H1 (cell line): ENCODE data around the gene METTL18. TPM values are rescaled to one million over a fixed set of nuclear protein-coding genes. Genes with fewer than 3 reads are reported as not detected.

Source experiments
- CREB1 ChIP-seq: IDR thresholded peaks from 2 replicates; pipeline ENCODE4 v1.6.1; 2012; ENCODE audit warnings: inconsistent platforms
- GABPA ChIP-seq: IDR thresholded peaks from 2 replicates; pipeline ENCODE4 v1.6.1; 2011; ENCODE audit warnings: mild to moderate bottlenecking, low read length, moderate library complexity, borderline replicate concordance; ENCODE audit not compliant: insufficient read depth
- HDAC2 ChIP-seq, 2 experiments: fragments of 300-600 bp in 1 of 2; sonication (generic) in 1 of 2; IDR thresholded peaks; 2 replicates each; pipeline ENCODE4 v1.6.1; 2011 to 2012; ENCODE audit warnings: low read depth in 2 of 2, low read length in 2 of 2, mild to moderate bottlenecking in 2 of 2, moderate library complexity in 2 of 2, borderline replicate concordance in 1 of 2, inconsistent platforms in 1 of 2
- KDM1A ChIP-seq: fragments of 200-600, 300-600 bp; sonication (generic); IDR thresholded peaks from 2 replicates; pipeline ENCODE4 v1.7.1; 2016; ENCODE audit warnings: mild to moderate bottlenecking, low read length, borderline replicate concordance
- POLR2A ChIP-seq, 2 experiments: IDR thresholded peaks; 1 replicate in 1 of 2; 2 replicates in 1 of 2; pipeline ENCODE4 v1.6.1; 2011; ENCODE audit warnings: low read depth in 2 of 2, low read length in 2 of 2, mild to moderate bottlenecking in 2 of 2; ENCODE audit errors: control extremely low read depth in 1 of 2
- POLR2AphosphoS5 ChIP-seq: IDR thresholded peaks from 2 replicates; pipeline ENCODE4 v1.6.1; 2011; ENCODE audit warnings: low read depth, low read length
- POU5F1 ChIP-seq: IDR thresholded peaks from 2 replicates; pipeline ENCODE4 v1.6.1; 2011; ENCODE audit warnings: low read depth, mild to moderate bottlenecking, low read length, moderate library complexity
- SP4 ChIP-seq: IDR thresholded peaks from 2 replicates; pipeline ENCODE4 v1.6.1; 2012; ENCODE audit warnings: low read length, inconsistent platforms
- SUZ12 ChIP-seq: fragments of 200-600 bp; sonication (generic); IDR thresholded peaks from 2 replicates; pipeline ENCODE4 v1.6.1; 2012; ENCODE audit warnings: mild to moderate bottlenecking, inconsistent platforms, low read length, moderate library complexity, mixed read lengths
- polyA plus RNA-seq, 7 experiments: library from polyadenylated mRNA; depleted of rRNA in 3 of 7; stranded (reverse) in 5 of 7; unstranded in 2 of 7; fragments of >200 nt in 5 of 7; fragments of 200-250 nt in 2 of 7; gene quantifications; 1 replicate in 5 of 7; 2 replicates in 1 of 7; 4 replicates in 1 of 7; pipeline versions ENCODE4 v1.2.1 to v1.2.3, GENCODE V29; 2011 to 2013; ENCODE audit warnings: missing spikeins in 2 of 7, mixed read lengths in 2 of 7
- total RNA-seq: library from RNA; stranded (reverse); fragmentation: NEBNext Ultra II Directional; extraction: Animal tissue kit (Norgen Biotek cat#: 25700); gene quantifications from 2 replicates; pipeline ENCODE4 v1.2.1, GENCODE V29; 2021
- TF ChIP-seq, protein P1 (sequence below): fragments of 300-600 bp; sonication (generic); IDR thresholded peaks from 2 replicates; pipeline ENCODE4 v1.7.1; 2012; ENCODE audit warnings: low read length, moderate library complexity, mild to moderate bottlenecking, inconsistent platforms; ENCODE audit not compliant: insufficient replicate concordance

The METTL18 gene
- total and polyA plus RNA-seq, 2 of the 8 experiments (the other 6 are each of a cell fraction or from before 2014, with no cell fraction given), result 1.4 to 7.6 TPM

DNA sequence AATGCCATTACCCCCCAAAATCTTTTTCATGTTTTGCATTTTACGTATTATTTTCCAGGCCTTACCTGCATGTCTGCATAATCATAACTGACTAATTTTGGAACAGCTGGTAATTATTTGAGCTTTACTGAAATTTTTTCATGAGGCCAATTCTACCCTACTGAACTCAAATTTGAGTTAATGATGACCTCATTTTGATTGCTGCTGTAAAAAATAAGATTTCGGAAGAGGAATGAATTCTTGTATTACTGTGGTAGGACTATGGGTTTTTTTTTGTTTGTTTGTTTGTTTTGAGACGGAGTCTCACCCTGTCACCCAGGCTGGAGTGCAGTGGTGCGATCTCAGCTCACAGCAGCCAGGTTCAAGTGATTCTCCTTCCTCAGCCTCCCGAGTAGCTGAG is 2.6 kb upstream of the METTL18 start (continued):
- TF ChIP-seq, protein P1, sequence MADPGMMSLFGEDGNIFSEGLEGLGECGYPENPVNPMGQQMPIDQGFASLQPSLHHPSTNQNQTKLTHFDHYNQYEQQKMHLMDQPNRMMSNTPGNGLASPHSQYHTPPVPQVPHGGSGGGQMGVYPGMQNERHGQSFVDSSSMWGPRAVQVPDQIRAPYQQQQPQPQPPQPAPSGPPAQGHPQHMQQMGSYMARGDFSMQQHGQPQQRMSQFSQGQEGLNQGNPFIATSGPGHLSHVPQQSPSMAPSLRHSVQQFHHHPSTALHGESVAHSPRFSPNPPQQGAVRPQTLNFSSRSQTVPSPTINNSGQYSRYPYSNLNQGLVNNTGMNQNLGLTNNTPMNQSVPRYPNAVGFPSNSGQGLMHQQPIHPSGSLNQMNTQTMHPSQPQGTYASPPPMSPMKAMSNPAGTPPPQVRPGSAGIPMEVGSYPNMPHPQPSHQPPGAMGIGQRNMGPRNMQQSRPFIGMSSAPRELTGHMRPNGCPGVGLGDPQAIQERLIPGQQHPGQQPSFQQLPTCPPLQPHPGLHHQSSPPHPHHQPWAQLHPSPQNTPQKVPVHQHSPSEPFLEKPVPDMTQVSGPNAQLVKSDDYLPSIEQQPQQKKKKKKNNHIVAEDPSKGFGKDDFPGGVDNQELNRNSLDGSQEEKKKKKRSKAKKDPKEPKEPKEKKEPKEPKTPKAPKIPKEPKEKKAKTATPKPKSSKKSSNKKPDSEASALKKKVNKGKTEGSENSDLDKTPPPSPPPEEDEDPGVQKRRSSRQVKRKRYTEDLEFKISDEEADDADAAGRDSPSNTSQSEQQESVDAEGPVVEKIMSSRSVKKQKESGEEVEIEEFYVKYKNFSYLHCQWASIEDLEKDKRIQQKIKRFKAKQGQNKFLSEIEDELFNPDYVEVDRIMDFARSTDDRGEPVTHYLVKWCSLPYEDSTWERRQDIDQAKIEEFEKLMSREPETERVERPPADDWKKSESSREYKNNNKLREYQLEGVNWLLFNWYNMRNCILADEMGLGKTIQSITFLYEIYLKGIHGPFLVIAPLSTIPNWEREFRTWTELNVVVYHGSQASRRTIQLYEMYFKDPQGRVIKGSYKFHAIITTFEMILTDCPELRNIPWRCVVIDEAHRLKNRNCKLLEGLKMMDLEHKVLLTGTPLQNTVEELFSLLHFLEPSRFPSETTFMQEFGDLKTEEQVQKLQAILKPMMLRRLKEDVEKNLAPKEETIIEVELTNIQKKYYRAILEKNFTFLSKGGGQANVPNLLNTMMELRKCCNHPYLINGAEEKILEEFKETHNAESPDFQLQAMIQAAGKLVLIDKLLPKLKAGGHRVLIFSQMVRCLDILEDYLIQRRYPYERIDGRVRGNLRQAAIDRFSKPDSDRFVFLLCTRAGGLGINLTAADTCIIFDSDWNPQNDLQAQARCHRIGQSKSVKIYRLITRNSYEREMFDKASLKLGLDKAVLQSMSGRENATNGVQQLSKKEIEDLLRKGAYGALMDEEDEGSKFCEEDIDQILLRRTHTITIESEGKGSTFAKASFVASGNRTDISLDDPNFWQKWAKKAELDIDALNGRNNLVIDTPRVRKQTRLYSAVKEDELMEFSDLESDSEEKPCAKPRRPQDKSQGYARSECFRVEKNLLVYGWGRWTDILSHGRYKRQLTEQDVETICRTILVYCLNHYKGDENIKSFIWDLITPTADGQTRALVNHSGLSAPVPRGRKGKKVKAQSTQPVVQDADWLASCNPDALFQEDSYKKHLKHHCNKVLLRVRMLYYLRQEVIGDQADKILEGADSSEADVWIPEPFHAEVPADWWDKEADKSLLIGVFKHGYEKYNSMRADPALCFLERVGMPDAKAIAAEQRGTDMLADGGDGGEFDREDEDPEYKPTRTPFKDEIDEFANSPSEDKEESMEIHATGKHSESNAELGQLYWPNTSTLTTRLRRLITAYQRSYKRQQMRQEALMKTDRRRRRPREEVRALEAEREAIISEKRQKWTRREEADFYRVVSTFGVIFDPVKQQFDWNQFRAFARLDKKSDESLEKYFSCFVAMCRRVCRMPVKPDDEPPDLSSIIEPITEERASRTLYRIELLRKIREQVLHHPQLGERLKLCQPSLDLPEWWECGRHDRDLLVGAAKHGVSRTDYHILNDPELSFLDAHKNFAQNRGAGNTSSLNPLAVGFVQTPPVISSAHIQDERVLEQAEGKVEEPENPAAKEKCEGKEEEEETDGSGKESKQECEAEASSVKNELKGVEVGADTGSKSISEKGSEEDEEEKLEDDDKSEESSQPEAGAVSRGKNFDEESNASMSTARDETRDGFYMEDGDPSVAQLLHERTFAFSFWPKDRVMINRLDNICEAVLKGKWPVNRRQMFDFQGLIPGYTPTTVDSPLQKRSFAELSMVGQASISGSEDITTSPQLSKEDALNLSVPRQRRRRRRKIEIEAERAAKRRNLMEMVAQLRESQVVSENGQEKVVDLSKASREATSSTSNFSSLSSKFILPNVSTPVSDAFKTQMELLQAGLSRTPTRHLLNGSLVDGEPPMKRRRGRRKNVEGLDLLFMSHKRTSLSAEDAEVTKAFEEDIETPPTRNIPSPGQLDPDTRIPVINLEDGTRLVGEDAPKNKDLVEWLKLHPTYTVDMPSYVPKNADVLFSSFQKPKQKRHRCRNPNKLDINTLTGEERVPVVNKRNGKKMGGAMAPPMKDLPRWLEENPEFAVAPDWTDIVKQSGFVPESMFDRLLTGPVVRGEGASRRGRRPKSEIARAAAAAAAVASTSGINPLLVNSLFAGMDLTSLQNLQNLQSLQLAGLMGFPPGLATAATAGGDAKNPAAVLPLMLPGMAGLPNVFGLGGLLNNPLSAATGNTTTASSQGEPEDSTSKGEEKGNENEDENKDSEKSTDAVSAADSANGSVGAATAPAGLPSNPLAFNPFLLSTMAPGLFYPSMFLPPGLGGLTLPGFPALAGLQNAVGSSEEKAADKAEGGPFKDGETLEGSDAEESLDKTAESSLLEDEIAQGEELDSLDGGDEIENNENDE, result no peak
- TF ChIP-seq CREB1 (no peak), POLR2AphosphoS5 (no peak), POLR2A (IDR thresholded peaks at IDR 0.05; ENCODE audit: control extremely low read depth in 1 of 2, low read depth in 2 of 2, low read length in 2 of 2) (no peak), KDM1A (no peak), HDAC2 (IDR thresholded peaks at IDR 0.05; ENCODE audit: borderline replicate concordance in 1 of 2, low read depth in 2 of 2, low read length in 2 of 2) (no peak), SP4 (no peak), SUZ12 (no peak), POU5F1 (no peak), GABPA (no peak)
